NB4 (cell line): Measurements from ENCODE around the gene PRDX2.

ENCODE experiments used
- CTCF ChIP-seq: IDR thresholded peaks from one replicate; pipeline ENCODE4 v1.5.1; 2012; ENCODE audit warnings: low read depth, low read length
- MYC ChIP-seq: IDR thresholded peaks from 2 replicates; pipeline ENCODE4 v1.6.1; 2011; ENCODE audit warnings: low read depth, low read length
- POLR2A ChIP-seq: IDR thresholded peaks from 2 replicates; pipeline ENCODE4 v1.6.1; 2011; ENCODE audit warnings: mild to moderate bottlenecking; ENCODE audit not compliant: insufficient read length; ENCODE audit errors: extremely low read depth

- TF ChIP-seq CTCF (no peak), MYC (no peak), POLR2A (no peak)
These were observed 40.9 kb upstream of the PRDX2 start for GRCh38 chr19:12842511-12842910.
